Astrocyte of the cerebellum (primary cell): ENCODE results near the gene TMEM187.
A peak's percentile ranks its signal among the peaks of the same experiment; 100 is the strongest.

Experiments used
- DNase-seq: peaks from one replicate; pipeline ENCODE4 v3.0.0-alpha.2; 2011; ENCODE audit warnings: low read depth
- H3K4me3 ChIP-seq: 2 replicates; pipeline ENCODE4 v1.5.1; 2011; ENCODE audit warnings: mild to moderate bottlenecking, low read depth, low read length, moderate library complexity
- in situ Hi-C: cut with HindIII; loops from 2 replicates; pipeline ENCODE4 v1.10.0; 2017; ENCODE audit warnings: low sequenced_read_pairs
- TF ChIP-seq, protein P1 (sequence below): IDR thresholded peaks from 2 replicates; pipeline ENCODE4 v1.5.1; 2012; ENCODE audit warnings: low read length, low read depth, moderate library complexity, mild to moderate bottlenecking; ENCODE audit errors: missing control alignments

The TMEM187 gene

DNA sequence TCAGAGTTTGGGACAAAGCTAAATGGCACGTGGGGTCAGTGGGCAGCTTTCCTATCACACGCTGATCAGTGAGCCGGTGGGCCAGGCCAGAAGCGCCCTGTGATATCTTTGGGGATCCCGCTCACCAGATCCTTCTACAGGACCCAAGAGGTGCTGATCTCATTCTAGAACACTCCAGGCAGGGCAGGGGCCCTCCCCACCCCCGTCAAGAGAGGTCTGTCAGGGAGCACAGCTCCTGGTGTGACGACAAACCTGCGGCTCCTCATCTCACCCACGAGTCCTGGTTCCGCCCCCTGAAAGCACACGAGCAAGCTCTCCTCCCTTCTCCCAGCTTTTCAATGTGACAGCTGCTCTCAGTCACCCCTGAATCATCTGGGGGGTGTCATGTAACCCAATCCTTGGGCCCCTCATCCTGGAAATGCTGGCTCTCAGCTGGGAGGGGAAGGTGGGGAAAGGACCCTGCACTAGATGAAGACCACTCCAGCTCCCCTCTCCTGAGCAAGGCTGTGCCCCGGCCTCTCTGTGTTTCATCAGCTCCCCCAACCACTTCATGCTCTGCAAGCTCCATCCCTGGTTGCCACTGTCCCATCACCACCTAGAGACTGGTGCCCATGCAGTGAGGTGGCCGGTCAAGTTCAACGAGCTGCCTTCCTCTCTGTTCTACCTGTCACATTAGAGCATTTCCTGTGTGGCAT is 5.6 kb upstream of the TMEM187 start:
- in situ Hi-C loops = no loop called here
- no peak for DNase-seq
- H3K4me3 ChIP-seq = no peak overlapping the region
- TF ChIP-seq, protein P1, sequence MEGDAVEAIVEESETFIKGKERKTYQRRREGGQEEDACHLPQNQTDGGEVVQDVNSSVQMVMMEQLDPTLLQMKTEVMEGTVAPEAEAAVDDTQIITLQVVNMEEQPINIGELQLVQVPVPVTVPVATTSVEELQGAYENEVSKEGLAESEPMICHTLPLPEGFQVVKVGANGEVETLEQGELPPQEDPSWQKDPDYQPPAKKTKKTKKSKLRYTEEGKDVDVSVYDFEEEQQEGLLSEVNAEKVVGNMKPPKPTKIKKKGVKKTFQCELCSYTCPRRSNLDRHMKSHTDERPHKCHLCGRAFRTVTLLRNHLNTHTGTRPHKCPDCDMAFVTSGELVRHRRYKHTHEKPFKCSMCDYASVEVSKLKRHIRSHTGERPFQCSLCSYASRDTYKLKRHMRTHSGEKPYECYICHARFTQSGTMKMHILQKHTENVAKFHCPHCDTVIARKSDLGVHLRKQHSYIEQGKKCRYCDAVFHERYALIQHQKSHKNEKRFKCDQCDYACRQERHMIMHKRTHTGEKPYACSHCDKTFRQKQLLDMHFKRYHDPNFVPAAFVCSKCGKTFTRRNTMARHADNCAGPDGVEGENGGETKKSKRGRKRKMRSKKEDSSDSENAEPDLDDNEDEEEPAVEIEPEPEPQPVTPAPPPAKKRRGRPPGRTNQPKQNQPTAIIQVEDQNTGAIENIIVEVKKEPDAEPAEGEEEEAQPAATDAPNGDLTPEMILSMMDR = no peak

DNA sequence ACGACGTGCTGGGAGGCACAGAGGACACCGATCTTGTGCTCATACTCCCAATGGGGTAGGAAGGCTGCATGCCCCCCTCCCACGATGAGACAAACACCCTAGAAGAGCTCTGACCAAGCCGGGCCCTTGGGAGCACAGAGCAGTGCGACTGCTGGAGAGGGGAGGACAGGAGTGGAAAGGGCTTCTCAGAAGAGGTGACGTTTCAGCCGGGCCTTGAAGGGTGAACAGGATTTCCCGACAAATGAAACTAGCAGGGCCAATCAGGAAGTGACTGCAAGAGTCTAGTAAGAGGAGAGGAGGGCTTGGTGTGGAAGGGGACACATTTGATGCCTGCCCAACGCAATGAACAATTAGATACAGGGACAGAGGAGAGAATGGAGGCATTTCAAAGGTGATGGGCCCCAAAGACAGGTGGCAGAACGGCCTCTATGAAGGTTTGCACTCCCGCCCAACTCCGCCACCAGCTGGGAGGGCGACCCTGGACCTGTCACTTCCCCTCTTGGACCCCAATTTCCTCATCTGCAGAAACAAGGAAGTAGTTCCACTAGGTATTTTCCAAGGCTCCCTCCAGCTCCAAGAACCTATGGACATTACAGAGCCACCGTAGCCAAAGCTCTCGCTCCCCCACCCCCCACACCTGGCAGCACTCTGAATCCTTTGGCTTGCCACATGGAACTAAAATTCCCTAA is 4.9 kb upstream of the TMEM187 start:
- peak overlapping the region; percentile 85 for H3K4me3 ChIP-seq
- no peak for DNase-seq
- in situ Hi-C loops = no loop called here
- TF ChIP-seq, protein P1 = no peak

DNA sequence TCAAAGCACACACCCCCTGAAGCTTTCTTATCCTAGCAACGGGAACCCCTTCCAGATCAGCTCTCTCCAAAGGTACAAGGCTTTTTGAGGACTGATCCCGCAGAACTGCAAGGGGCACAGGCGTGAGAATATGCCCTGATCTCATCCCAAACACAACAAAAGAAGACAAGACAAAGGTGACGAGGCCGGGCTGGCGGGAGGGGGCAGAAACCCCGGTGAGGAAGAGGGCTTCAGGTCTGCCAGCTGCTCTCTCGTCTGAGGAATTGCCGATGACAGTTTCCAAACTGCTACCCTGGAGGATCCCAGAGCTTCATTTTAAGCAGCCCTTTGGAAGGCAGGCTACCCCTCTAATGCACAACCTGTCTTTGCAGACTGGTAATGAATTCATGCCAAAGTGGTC is 4.3 kb upstream of the TMEM187 start:
- peak overlapping the region; percentile 85 for H3K4me3 ChIP-seq
- in situ Hi-C loops = no loop called here
- TF ChIP-seq, protein P1 = no peak
- DNase-seq = no peak

DNA sequence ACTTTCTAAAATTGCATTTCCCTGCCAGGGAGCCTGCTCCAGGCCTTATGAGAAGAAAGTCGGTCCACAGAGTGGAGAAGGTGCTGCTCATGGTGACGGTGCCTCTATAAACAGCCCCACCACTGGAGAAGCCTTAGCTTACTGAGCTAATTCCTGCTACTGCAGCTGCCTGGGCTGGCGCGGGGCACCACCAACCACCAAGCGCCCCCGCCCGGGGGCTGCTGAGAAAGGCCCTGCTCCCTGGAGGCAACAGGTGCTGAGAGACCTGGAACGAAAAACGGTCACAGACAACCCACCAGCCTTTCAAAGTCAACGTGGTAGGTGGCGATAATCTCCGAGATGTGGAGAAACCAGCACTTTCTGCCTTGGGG is 3.8 kb upstream of the TMEM187 start:
- in situ Hi-C loops = no loop called here
- H3K4me3 ChIP-seq = peak overlapping the region; percentile 85
- DNase-seq = no peak
- TF ChIP-seq, protein P1 = peak; percentile 6

DNA sequence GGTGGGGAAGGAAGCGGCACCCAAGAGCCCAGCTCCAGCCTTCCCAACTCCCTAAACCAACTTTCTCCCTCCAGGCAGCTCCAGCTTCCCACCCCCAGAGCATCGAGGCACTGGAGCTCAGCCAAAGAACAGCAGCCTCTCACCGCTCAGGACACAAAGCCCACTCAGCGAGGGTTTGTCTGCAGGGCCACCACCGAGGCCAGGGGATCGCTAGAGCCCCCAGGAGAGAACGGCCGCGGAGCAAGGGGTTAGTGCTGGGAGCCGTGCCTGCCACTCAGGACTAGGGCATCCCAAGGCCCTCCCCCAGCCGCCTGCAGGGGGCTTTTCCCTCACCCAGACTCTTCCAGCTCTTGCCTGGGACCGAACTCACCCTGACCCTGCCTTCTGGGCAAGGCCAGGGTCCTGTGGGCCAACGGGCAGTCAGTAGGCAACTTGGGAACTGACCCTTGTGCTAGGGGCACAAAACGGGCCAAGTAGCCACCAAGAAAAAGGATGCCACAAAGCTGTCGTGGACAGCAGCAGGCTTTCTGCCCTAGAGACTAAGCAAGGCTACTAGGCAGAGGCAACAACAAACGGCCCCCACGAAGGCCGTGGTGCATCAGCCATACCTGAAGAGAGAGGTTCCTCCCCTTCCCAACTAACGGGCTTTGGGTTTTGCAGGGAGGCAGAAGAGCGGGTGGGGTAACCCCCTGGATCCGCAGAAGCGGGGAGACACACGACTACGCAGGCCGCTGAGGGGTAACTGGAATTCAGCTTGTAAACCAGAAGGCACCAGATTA is 3.2 kb upstream of the TMEM187 start:
- in situ Hi-C loops = no loop called here
- peak overlapping the region; percentile 85 for H3K4me3 ChIP-seq
- TF ChIP-seq, protein P1 = no peak
- no peak for DNase-seq

DNA sequence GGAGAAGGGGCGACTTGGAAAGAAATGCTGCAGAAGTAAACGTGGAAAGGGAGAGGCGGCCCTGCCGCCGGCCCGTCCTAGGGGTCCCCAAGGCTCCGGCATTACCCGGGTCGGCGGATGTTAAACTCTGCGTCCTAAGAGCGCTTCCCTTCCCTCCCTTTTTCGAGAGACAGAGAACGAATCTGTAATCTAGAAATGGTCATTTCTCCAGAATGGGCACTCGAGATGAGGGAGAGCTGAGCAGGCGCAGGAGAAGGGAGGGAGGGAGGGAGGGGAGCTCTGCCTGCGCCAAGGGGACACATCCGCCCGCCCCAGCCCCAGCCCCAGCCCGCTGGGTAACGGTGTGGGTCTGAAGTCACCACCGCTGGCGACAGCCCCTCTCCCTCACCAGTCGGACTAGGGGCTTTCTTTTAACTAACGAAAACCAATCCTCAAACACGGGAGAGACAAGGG is 2.6 kb upstream of the TMEM187 start:
- peak overlapping the region; percentile 85 for H3K4me3 ChIP-seq
- in situ Hi-C loops = no loop called here
- TF ChIP-seq, protein P1 = no peak
- DNase-seq = no peak
